Spleen (tissue), 11 donors: ENCODE data around the gene SHTN1. TPM values are rescaled to one million over a fixed set of nuclear protein-coding genes. Genes with fewer than 3 reads are reported as not detected.

Source experiments
- DNase-seq: peaks from one replicate; pipeline ENCODE4 v3.0.0-alpha.2; 2020
- H3K27ac ChIP-seq, 8 donors: fragments of 200-600 bp; sonication (generic) in 7 of 8; 1 replicate in 4 of 8; 2 replicates in 4 of 8; pipeline versions ENCODE4 v1.5.0 to v1.8.0; 2016 to 2021; ENCODE audit warnings: inconsistent platforms in 4 of 8, mild to moderate bottlenecking in 4 of 8, moderate library complexity in 1 of 8
- H3K27me3 ChIP-seq, 7 donors: fragments of 200-600 bp; sonication (generic) in 6 of 7; replicated peaks in 1 of 7; 1 replicate in 4 of 7; 2 replicates in 3 of 7; pipeline versions ENCODE4 v1.5.0 to v1.8.0; 2016 to 2021; ENCODE audit warnings: inconsistent platforms in 3 of 7, mild to moderate bottlenecking in 1 of 7
- H3K36me3 ChIP-seq, 6 donors: fragments of 200-600 bp; sonication (generic) in 5 of 6; 1 replicate in 4 of 6; 2 replicates in 2 of 6; pipeline versions ENCODE4 v1.5.0 to v1.8.0; 2016 to 2021; ENCODE audit warnings: inconsistent platforms in 2 of 6
- H3K4me1 ChIP-seq, 6 donors: fragments of 200-600 bp; sonication (generic) in 5 of 6; 1 replicate in 3 of 6; 2 replicates in 3 of 6; pipeline versions ENCODE4 v1.5.0 to v1.8.0; 2016 to 2021; ENCODE audit warnings: inconsistent platforms in 3 of 6
- H3K4me3 ChIP-seq, 8 donors: fragments of 200-600 bp; sonication (generic) in 7 of 8; 1 replicate in 4 of 8; 2 replicates in 4 of 8; pipeline versions ENCODE4 v1.5.0 to v1.8.0; 2016 to 2021; ENCODE audit warnings: inconsistent platforms in 4 of 8, mild to moderate bottlenecking in 4 of 8, moderate library complexity in 2 of 8
- H3K9me3 ChIP-seq, 8 donors: fragments of 200-600 bp; sonication (generic) in 7 of 8; 1 replicate in 4 of 8; 2 replicates in 4 of 8; pipeline versions ENCODE4 v1.5.0 to v1.8.0; 2016 to 2021; ENCODE audit warnings: inconsistent platforms in 4 of 8
- CTCF ChIP-seq, 11 experiments: fragments of 200-600 bp in 7 of 11; fragments of 450-650 bp in 4 of 11; sonication (generic) in 4 of 11; IDR thresholded peaks in 8 of 11; conservative IDR thresholded peaks in 3 of 11; 1 replicate in 7 of 11; 2 replicates in 4 of 11; pipeline versions ENCODE4 v1.4.0 to v1.8.0; 2016 to 2021; ENCODE audit warnings: antibody characterized with exemption in 11 of 11, inconsistent platforms in 4 of 11, mild to moderate bottlenecking in 1 of 11
- POLR2A ChIP-seq, 3 donors: fragments of 450-650 bp; IDR thresholded peaks; one replicate each; pipeline ENCODE4 v1.5.1; 2017; ENCODE audit warnings: antibody characterized with exemption in 3 of 3, mild to moderate bottlenecking in 1 of 3
- POLR2AphosphoS5 ChIP-seq, 3 donors: sonication (generic); formaldehyde crosslinking; IDR thresholded peaks; one replicate each; pipeline ENCODE4 v1.5.1; 2017; ENCODE audit warnings: antibody characterized with exemption in 3 of 3
- WGBS, 5 donors: extraction: QIAGEN DNeasy Blood & Tissue Kit in 3 of 5; methylation state at CpG; one replicate each; pipeline versions ENCODE4 v1.1.5 to v1.1.7; 2013 to 2018; 5-methylcytosine and 5-hydroxymethylcytosine counted together
- intact Hi-C: fragments of 100-400 bp; cut with DNase I; formaldehyde crosslinking; loops from one replicate; pipeline ENCODE4 v1.15.0; 2023; ENCODE audit warnings: low total_unique reads
- polyA plus RNA-seq, 3 donors: library from polyadenylated mRNA; stranded (reverse); fragments of 200-250 nt; gene quantifications; one replicate each; pipeline ENCODE4 v1.2.1, GENCODE V29; 2013
- total RNA-seq, 7 donors: library from RNA; depleted of rRNA in 3 of 7; stranded (reverse); fragments of >200 nt in 3 of 7; fragmentation: NEBNext Ultra II Directional in 4 of 7; extraction: Animal tissue kit (Norgen Biotek cat#: 25700) in 4 of 7; gene quantifications; one replicate each; pipeline versions ENCODE4 v1.1.0 to v1.2.1, GENCODE V29; 2016 to 2021
- donor health status: healthy with polysubstance abuse.
- donor health status: DM: no; HTN: no; CAD: no; lungs with moderate emphysema.
- donor health status: DM: no; HTN: no; CAD: no.
- donor health status: Bipolar disorder and iron deficiency.
- donor health status: healthy.
- donor health status: DM: no; HTN: no; CAD: no.
- donor health status: DM: yes; HTN: yes; CAD: no.

The SHTN1 gene
- total and polyA plus RNA-seq, 10 donors, result 2.9 to 28.3 (median 14.7) TPM

- WGBS, 5 donors, result 22 to 31% (median 26%) methylated on average over 10 to 11 of the region's 11 CpGs
- Histone ChIP-seq H3K9me3 (no peaks in the 10 kb centered on the region), H3K27ac (no peak overlapping the region), H3K27me3 (peaks cover 0 to 8% (median 0%) of the 10 kb centered on the region in 7 donors), H3K36me3 (no peaks in the 10 kb centered on the region), H3K4me1 (peaks cover 0 to 6% (median 0%) of the 10 kb centered on the region in 6 donors), H3K4me3 (no peak overlapping the region)
- intact Hi-C loops, result no loop called here
- TF ChIP-seq CTCF (IDR thresholded peaks at IDR 0.05 in 8 of 11, conservative IDR thresholded peaks at IDR 0.05 in 3 of 11) (no peak), POLR2A (IDR thresholded peaks at IDR 0.05) (no peak), POLR2AphosphoS5 (IDR thresholded peaks at IDR 0.05) (no peak)
- DNase-seq, result no peak
Measured at GRCh38 chr10:116892907-116893685, 111.9 kb downstream of the SHTN1 start.

- H3K4me1 ChIP-seq, result peaks cover 0 to 6% (median 0%) of the 10 kb centered on the region in 6 donors
- WGBS, 5 donors, result 3 to 16% (median 5%) methylated on average over 7 of the region's 7 CpGs
- no peaks in the 10 kb centered on the region for H3K36me3 ChIP-seq
- H3K4me3 ChIP-seq, result no peak overlapping the region
- TF ChIP-seq CTCF (IDR thresholded peaks at IDR 0.05 in 8 of 11, conservative IDR thresholded peaks at IDR 0.05 in 3 of 11), result no peak
- no peak for TF ChIP-seq POLR2A (IDR thresholded peaks at IDR 0.05)
- H3K9me3 ChIP-seq, result no peaks in the 10 kb centered on the region
- no peak for DNase-seq
- intact Hi-C loops, result no loop called here
- no peak overlapping the region for H3K27ac ChIP-seq
- H3K27me3 ChIP-seq, result peaks cover 0 to 8% (median 0%) of the 10 kb centered on the region in 7 donors
Measured at GRCh38 chr10:116891208-116891607, 113.8 kb downstream of the SHTN1 start.

- 56 to 90% (median 82%) methylated on average over 3 of the region's 3 CpGs for WGBS, 5 donors
- DNase-seq, result no peak
- H3K4me3 ChIP-seq, result no peak overlapping the region
- H3K9me3 ChIP-seq, result no peaks in the 10 kb centered on the region
- intact Hi-C loops, result no loop called here
- no peak overlapping the region for H3K27ac ChIP-seq
- H3K4me1 ChIP-seq, result peaks cover 0 to 6% (median 0%) of the 10 kb centered on the region in 6 donors
- peaks cover 0 to 8% (median 0%) of the 10 kb centered on the region in 7 donors for H3K27me3 ChIP-seq
- no peak for TF ChIP-seq CTCF (IDR thresholded peaks at IDR 0.05 in 8 of 11, conservative IDR thresholded peaks at IDR 0.05 in 3 of 11)
- TF ChIP-seq POLR2A (IDR thresholded peaks at IDR 0.05), result no peak
- H3K36me3 ChIP-seq, result no peaks in the 10 kb centered on the region
Measured at GRCh38 chr10:116889066-116889465, 115.9 kb downstream of the SHTN1 start.

- no peak for DNase-seq
- intact Hi-C loops, result no loop called here
- Histone ChIP-seq H3K27me3 (peaks cover 0 to 8% (median 0%) of the 10 kb centered on the region in 7 donors), H3K9me3 (no peaks in the 10 kb centered on the region), H3K4me3 (no peak overlapping the region), H3K4me1 (peaks cover 0 to 6% (median 0%) of the 10 kb centered on the region in 6 donors), H3K36me3 (no peaks in the 10 kb centered on the region), H3K27ac (no peak overlapping the region)
- WGBS, 5 donors, result 55 to 83% (median 76%) methylated on average over 7 of the region's 7 CpGs
- TF ChIP-seq CTCF (IDR thresholded peaks at IDR 0.05 in 8 of 11, conservative IDR thresholded peaks at IDR 0.05 in 3 of 11) (no peak), POLR2A (IDR thresholded peaks at IDR 0.05) (no peak)
Measured at GRCh38 chr10:116888380-116889055, 116.5 kb downstream of the SHTN1 start.
